Stimulated activated CD4-positive, alpha-beta T cell treated with anti-CD3 and anti-CD28 coated beads, Interleukin-2, amount 100 ng/mL, for 4 hours (primary cell): Measurements from ENCODE around the gene SMYD3.

ENCODE experiments used
- DNase-seq: peaks from one replicate; pipeline ENCODE4 v3.0.0-alpha.2; 2020; ENCODE audit warnings: low read depth

The SMYD3 gene

DNA sequence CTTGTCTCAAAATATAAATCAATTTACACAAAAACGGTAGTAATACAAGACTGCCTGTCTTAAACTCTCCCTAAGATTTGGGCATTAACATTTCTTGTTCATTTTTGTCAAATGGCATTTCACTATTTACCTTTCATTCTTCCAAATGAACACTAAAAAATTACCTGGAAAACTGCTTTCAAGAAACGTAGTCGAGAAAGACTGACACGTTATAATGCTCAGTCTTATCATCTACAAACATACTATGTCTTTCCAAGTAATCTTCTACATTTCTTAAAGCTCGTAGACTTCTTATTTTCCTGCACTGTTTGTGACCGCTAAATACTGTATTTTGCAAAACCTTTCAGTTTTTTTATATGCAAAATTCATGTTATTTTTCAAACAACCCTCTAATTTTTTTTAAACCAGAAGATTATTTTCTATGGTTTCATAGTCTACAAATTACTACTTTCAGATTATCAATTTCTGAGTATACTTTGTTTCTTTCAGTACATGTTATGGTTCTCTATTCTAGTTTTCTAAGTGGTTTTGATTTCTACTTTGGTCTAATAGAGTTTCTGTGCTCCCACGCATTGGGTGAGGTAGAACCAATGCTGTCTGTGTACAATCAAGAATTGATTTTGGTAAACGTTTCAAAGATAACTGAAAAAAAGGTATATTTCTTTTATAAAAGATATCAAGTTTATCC, 336.4 kb downstream of the SMYD3 start:
- no peak for DNase-seq

DNA sequence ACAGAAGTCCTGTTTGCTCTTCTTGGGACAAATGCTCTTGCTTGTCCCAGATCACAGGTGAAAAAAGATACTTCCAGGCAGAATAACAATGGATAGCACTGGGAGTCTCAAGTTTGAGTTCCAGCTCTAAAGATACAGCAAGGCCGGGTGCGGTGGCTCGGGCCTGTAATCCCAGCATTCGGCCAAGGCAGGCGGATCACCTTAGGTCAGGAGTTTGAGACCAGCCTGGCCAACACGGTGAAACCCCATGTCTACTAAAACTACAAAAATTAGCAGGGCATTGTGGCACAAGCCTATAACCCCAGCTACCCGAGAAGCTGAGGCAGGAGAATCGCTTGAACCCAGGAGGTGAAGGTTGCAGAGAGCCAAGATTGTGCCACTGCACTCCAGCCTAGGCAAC, 337.6 kb downstream of the SMYD3 start:
- no peak for DNase-seq

DNA sequence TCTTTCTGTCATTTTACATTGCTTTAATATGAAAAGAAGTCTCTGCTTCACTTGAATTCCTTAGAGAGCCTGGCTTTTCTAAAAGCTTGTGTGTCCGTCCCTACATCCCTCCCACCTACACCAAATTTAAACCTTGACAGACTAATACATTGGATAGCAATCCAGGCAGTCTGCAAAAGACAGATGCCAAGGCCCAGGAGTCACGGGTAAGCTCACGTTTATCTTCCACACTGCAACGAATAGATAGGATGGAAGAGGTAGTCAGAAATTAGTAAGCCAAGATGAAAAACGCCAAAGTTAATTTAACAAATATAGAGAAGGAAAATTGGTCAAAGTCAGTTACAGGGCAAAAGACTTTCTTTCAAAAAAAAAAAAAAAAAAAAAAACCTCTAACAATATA, 338.1 kb downstream of the SMYD3 start:
- no peak for DNase-seq

- DNase-seq, result no peak
These were observed 340.2 kb downstream of the SMYD3 start for GRCh38 chr1:246166841-246167240.

- DNase-seq, result no peak
These were observed 341.0 kb downstream of the SMYD3 start for GRCh38 chr1:246165826-246166709.

GRCh38 chr1:246164764-246165163, 342.3 kb downstream of the SMYD3 start:
- no peak for DNase-seq

DNA sequence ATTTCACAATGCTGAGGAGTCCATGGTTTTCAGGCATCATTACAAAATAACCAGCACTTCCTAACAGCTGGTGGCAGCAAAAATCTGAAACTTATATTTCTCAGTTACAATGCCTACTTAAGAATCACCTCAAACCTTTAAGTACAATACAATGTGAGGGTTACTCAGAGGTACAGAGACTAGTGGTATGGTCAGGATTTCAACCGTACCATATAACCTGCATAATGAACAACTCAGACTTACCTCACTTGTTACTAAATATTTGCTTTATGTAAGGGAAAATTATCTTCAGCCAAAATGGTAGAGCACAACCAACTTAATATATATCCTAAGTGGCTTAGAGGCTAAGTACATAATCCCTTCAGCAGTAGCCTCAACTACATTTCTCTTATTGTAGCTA, 344.5 kb downstream of the SMYD3 start:
- no peak for DNase-seq

DNA sequence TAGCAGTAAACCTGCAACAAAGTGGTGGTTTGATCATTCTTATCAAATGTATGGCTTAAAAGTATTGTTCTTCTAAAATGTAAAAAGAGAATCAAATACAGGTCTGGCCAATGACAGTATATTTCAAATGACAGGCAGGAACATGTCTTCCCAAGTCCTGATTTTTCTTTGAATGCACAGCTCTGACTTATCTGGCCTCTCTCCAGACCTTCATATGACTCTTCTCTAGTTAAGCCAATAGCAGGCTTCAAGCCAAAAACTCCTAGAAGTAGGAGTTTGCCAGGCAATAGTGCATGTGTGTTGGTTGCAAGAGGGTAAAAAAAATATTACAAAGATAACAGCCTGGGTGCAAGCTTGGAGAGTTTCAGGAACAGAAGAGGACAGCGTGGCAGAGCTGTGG, 345.5 kb downstream of the SMYD3 start:
- DNase-seq, result no peak

- DNase-seq, result no peak
These were observed 346.2 kb downstream of the SMYD3 start for GRCh38 chr1:246160905-246161304.

GRCh38 chr1:246160374-246160773, 346.7 kb downstream of the SMYD3 start:
- no peak for DNase-seq

DNA sequence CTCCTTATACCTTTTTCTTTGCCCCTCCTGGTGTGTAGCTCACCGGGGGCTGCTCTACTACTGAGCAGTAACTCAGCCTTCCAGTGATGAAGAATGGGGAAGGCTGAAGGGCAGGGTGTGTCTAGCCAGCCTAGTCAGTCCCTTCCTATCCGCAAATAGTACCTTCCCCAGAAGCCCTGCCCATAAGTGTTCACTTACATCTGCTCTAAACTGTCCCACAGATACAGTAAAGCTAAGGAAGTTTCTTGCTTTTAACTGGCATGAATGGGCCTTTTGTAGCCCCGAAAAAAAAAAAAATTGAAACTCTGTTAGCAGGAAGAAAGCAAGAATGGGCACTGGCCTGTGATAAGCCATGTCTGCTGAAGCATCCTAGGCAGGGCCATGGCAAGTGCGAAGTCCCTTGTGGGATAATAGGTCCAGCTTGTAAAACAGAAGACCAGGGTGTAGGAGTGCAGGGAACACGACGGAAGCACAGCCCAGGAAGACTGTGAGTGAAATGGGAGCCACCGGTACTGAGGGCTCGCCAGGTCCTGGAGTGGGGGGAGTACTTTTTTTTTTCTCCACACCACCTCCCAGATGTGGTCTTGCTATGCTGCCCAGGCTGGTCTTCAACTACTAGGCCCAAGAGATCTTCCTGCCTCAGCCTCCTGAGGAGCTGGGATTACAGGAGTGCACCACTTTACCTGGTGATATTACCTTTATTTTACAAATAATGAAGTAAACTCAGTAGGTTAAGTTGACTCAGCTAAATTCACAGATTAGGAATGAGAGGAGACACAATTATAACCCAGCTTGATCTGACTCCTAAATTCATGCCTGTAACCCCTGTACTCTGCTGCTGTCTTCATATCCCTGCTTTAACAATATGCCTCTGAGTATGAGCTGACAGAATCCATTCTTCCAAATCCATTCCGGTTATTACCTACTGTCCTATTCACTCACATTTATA, 347.5 kb downstream of the SMYD3 start:
- DNase-seq, result no peak

- no peak for DNase-seq
These were observed 348.9 kb downstream of the SMYD3 start for GRCh38 chr1:246158131-246158530.

DNA sequence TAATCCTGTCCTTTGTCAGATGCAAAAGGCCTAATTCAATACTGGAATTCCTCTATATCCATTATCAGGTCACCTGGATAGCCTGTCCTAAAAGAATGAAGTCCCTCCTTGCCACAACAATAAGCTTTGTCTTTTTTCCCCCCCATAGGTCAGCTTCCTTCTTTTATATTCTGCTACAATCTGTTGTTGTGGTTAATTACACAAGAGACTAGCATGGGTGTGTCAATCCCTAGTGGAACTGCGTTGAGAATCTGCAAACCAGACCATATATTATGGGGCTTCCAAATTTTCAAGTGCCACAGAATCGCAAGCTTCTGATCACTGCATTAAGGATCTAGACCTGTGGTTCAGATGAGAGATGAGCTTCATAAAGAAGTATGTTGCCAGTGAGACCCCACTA, 349.6 kb downstream of the SMYD3 start:
- DNase-seq, result no peak

- DNase-seq, result no peak
These were observed 350.2 kb downstream of the SMYD3 start for GRCh38 chr1:246156847-246157246.

DNA sequence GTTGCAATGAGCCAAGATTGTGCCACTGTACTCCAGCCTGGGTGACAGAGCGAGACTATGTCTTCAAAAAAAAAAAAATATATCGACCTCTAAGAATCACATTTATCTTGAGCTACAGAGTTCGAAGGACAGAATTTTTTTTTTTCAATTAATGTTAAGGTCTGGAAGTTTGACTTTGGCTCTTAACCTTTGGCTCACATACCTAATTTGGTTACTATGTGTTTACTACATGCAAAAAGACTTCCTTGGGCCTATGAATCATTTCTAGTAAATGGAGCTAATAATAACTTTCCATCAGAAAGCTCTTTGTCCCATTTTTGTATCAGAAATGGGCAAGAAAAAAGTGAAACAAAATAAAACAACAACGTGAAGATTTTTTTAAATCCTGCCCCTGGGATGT, 351.2 kb downstream of the SMYD3 start:
- DNase-seq, result no peak

GRCh38 chr1:246153796-246154212, 353.3 kb downstream of the SMYD3 start:
- DNase-seq, result no peak

- no peak for DNase-seq
These were observed 354.1 kb downstream of the SMYD3 start for GRCh38 chr1:246152986-246153431.

- no peak for DNase-seq
These were observed 355.2 kb downstream of the SMYD3 start for GRCh38 chr1:246151796-246152434.

- no peak for DNase-seq
These were observed 357.5 kb downstream of the SMYD3 start for GRCh38 chr1:246149543-246149942.

DNA sequence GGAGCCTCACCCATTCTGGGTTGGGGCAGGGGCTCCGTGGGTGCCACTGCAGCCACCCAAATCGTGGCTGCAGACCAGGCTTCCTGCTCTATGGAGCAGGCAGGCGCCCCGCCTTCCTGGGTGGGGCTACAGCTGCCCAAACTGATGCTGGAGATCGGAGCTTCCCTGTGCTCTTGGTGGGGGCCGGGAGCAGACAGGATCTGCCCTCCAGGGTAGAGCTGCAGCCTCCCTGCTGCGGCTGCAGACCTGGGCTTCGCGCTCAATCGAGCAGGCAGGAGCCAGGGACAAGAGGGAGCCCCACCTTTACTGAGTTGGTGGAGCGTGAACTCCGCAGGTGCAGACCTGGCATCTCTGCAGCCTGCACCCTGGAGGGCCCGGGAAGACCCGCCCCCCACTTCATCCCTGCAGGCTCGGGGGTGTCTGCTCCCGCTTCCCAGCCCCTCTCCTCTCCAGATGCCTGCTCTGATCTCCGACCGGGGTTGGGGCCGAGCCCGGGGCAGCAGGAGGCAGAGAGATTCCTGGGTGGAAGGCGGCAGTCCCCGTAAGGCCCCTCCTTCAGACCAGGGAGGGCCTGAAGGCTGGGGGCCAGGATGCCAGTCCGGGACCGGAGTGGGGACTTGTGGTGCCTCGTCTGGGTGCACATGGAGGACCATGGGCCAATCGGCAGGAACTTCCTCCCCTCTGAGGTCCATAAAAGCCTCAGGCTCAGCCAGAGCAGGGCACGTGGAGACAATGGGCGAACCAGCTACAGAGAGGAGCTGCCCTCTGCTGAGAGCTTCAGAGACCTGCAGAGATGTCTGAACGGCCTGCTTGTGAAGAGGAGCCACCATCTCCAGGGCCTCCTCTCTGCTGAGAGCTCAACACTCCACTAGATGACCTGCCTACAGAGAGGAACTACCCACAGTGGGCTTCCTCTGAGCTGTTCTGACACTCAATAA, 359.3 kb downstream of the SMYD3 start:
- DNase-seq, result no peak
